ENCODE data around the gene DNM3.

The DNM3 gene

GRCh38 chr1:171935664-171936063, 94.4 kb downstream of the DNM3 start:
- TF ChIP-seq YY1 (IDR thresholded peaks at IDR 0.05; ENCODE audit: low read depth) (no peak), FOXM1 (IDR thresholded peaks at IDR 0.05; ENCODE audit: borderline replicate concordance, low read depth) (no peak), RAD21 (IDR thresholded peaks at IDR 0.05; ENCODE audit: low read depth) (no peak), TCF12 (IDR thresholded peaks at IDR 0.05; ENCODE audit: low read depth) (no peak), REST (IDR thresholded peaks at IDR 0.05; ENCODE audit: low read depth) (no peak), EP300 (IDR thresholded peaks at IDR 0.05; ENCODE audit: borderline replicate concordance) (no peak), USF1 (IDR thresholded peaks at IDR 0.05) (no peak), MAX (IDR thresholded peaks at IDR 0.05) (no peak), CEBPB (IDR thresholded peaks at IDR 0.05) (no peak), TEAD4 (IDR thresholded peaks at IDR 0.05) (no peak), ZBTB7A (IDR thresholded peaks at IDR 0.05; ENCODE audit: low read depth) (no peak), NFIC (IDR thresholded peaks at IDR 0.05) (no peak), CREB1 (IDR thresholded peaks at IDR 0.05; ENCODE audit: low read depth) (no peak), EGR1 (IDR thresholded peaks at IDR 0.05) (no peak)

- TF ChIP-seq EP300 (IDR thresholded peaks at IDR 0.05; ENCODE audit: borderline replicate concordance), result no peak
- TF ChIP-seq USF1 (IDR thresholded peaks at IDR 0.05), result no peak
- no peak for TF ChIP-seq FOXM1 (IDR thresholded peaks at IDR 0.05; ENCODE audit: borderline replicate concordance, low read depth)
- no peak for TF ChIP-seq RAD21 (IDR thresholded peaks at IDR 0.05; ENCODE audit: low read depth)
- no peak for TF ChIP-seq ZBTB7A (IDR thresholded peaks at IDR 0.05; ENCODE audit: low read depth)
- no peak for TF ChIP-seq YY1 (IDR thresholded peaks at IDR 0.05; ENCODE audit: low read depth)
- TF ChIP-seq CEBPB (IDR thresholded peaks at IDR 0.05), result no peak
Observed at GRCh38 chr1:171937938-171938337, 96.6 kb downstream of the DNM3 start.

- no peak for TF ChIP-seq ZBTB7A (IDR thresholded peaks at IDR 0.05; ENCODE audit: low read depth)
- no peak for TF ChIP-seq FOXM1 (IDR thresholded peaks at IDR 0.05; ENCODE audit: borderline replicate concordance, low read depth)
- no peak for TF ChIP-seq RAD21 (IDR thresholded peaks at IDR 0.05; ENCODE audit: low read depth)
- TF ChIP-seq CREB1 (IDR thresholded peaks at IDR 0.05; ENCODE audit: low read depth), result no peak
- no peak for TF ChIP-seq USF1 (IDR thresholded peaks at IDR 0.05)
- TF ChIP-seq TCF12 (IDR thresholded peaks at IDR 0.05; ENCODE audit: low read depth), result no peak
- no peak for TF ChIP-seq YY1 (IDR thresholded peaks at IDR 0.05; ENCODE audit: low read depth)
- no peak for TF ChIP-seq NFIC (IDR thresholded peaks at IDR 0.05)
- TF ChIP-seq EP300 (IDR thresholded peaks at IDR 0.05; ENCODE audit: borderline replicate concordance), result no peak
- TF ChIP-seq EGR1 (IDR thresholded peaks at IDR 0.05), result no peak
- no peak for TF ChIP-seq TEAD4 (IDR thresholded peaks at IDR 0.05)
Observed at GRCh38 chr1:171939740-171940139, 98.4 kb downstream of the DNM3 start.

- TF ChIP-seq RAD21 (IDR thresholded peaks at IDR 0.05; ENCODE audit: low read depth) (no peak), FOXM1 (IDR thresholded peaks at IDR 0.05; ENCODE audit: borderline replicate concordance, low read depth) (no peak), REST (IDR thresholded peaks at IDR 0.05; ENCODE audit: low read depth) (no peak), TEAD4 (IDR thresholded peaks at IDR 0.05) (no peak), USF1 (IDR thresholded peaks at IDR 0.05) (no peak), ZBTB7A (IDR thresholded peaks at IDR 0.05; ENCODE audit: low read depth) (no peak)
Observed at GRCh38 chr1:171940368-171940767, 99.1 kb downstream of the DNM3 start.

GRCh38 chr1:171941920-171942319, 100.6 kb downstream of the DNM3 start:
- TF ChIP-seq USF1 (IDR thresholded peaks at IDR 0.05) (no peak), TEAD4 (IDR thresholded peaks at IDR 0.05) (no peak), TAF1 (IDR thresholded peaks at IDR 0.05; ENCODE audit: low read depth) (no peak), RAD21 (IDR thresholded peaks at IDR 0.05; ENCODE audit: low read depth) (no peak), EP300 (IDR thresholded peaks at IDR 0.05; ENCODE audit: borderline replicate concordance) (no peak), NFIC (IDR thresholded peaks at IDR 0.05) (no peak), REST (IDR thresholded peaks at IDR 0.05; ENCODE audit: low read depth) (no peak), YY1 (IDR thresholded peaks at IDR 0.05; ENCODE audit: low read depth) (no peak), MAX (IDR thresholded peaks at IDR 0.05) (no peak), CREB1 (IDR thresholded peaks at IDR 0.05; ENCODE audit: low read depth) (no peak), EGR1 (IDR thresholded peaks at IDR 0.05) (no peak), ZBTB7A (IDR thresholded peaks at IDR 0.05; ENCODE audit: low read depth) (no peak)
